Kidney (tissue), 14 donors: ENCODE results near the gene FAM81A. TPM values are rescaled to one million over a fixed set of nuclear protein-coding genes. Genes with fewer than 3 reads are reported as not detected.

Source experiments
- DNase-seq, 5 donors: peaks; one replicate each; pipeline ENCODE4 v3.0.0-alpha.2; 2013 to 2020
- FAIRE-seq: peaks from 2 replicates; lab custom pipeline; 2012; peaks lifted over from hg19 to GRCh38; lab: Jason Lieb, UNC
- H3K27ac ChIP-seq, 2 donors: one replicate each; pipeline ENCODE4 v1.7.0; 2013; ENCODE audit warnings: low read depth in 2 of 2, low read length in 2 of 2, inconsistent platforms in 1 of 2
- H3K27me3 ChIP-seq: one replicate; pipeline ENCODE4 v1.7.1; 2013; ENCODE audit warnings: low read length, inconsistent platforms; ENCODE audit not compliant: control insufficient read depth, insufficient read depth
- H3K36me3 ChIP-seq, 3 donors: one replicate each; pipeline versions ENCODE4 v1.7.0 to v1.7.1; 2013; ENCODE audit warnings: low read length in 3 of 3, control low read depth in 1 of 3, inconsistent platforms in 1 of 3; ENCODE audit not compliant: insufficient read depth in 3 of 3, control insufficient read depth in 2 of 3
- H3K4me1 ChIP-seq, 3 donors: one replicate each; pipeline versions ENCODE4 v1.7.0 to v1.7.1; 2013; ENCODE audit warnings: low read length in 3 of 3, inconsistent platforms in 1 of 3, low read depth in 1 of 3; ENCODE audit not compliant: control insufficient read depth in 2 of 3, insufficient read depth in 2 of 3
- H3K4me3 ChIP-seq, 3 donors: one replicate each; pipeline versions ENCODE4 v1.7.0 to v1.8.1; 2013; ENCODE audit warnings: low read length in 3 of 3, control low read depth in 1 of 3, inconsistent platforms in 1 of 3
- H3K9ac ChIP-seq, 3 donors: one replicate each; pipeline versions ENCODE4 v1.7.0 to v1.7.1; 2013; ENCODE audit warnings: low read length in 3 of 3, control low read depth in 1 of 3, inconsistent platforms in 1 of 3
- H3K9me3 ChIP-seq, 3 donors: one replicate each; pipeline versions ENCODE4 v1.7.0 to v1.7.1; 2013; ENCODE audit warnings: low read length in 3 of 3, control low read depth in 1 of 3, inconsistent platforms in 1 of 3; ENCODE audit not compliant: control insufficient read depth in 2 of 3, insufficient read depth in 1 of 3
- intact Hi-C: fragments of 100-400 bp; cut with DNase I; formaldehyde crosslinking; loops from one replicate; pipeline ENCODE4 v1.11.1; 2022
- polyA plus RNA-seq: library from polyadenylated mRNA; stranded (reverse); fragments of 350-450 nt; fragmentation: Illumina TruSeq; extraction: RNeasy Lipid Tissue Mini Kit (QIAGEN cat#74804); gene quantifications from one replicate; pipeline ENCODE4 v1.2.3, GENCODE V29; 2014; ENCODE audit warnings: low read depth, low replicate concordance; ENCODE audit not compliant: insufficient read depth
- total RNA-seq: library from RNA; stranded (reverse); fragmentation: NEBNext Ultra II Directional; extraction: Animal tissue kit (Norgen Biotek cat#: 25700); gene quantifications from one replicate; pipeline ENCODE4 v1.2.1, GENCODE V29; 2021
- TF ChIP-seq, protein P1 (sequence below): IDR thresholded peaks from 3 replicates; pipeline ENCODE4 v1.5.1; 2012; ENCODE audit warnings: mild to moderate bottlenecking, moderate library complexity, borderline replicate concordance; ENCODE audit not compliant: insufficient read depth; ENCODE audit errors: extremely low read depth
- donor health status: control.
- donor health status: control.
- donor health status: control.
- donor health status: control.
- donor health status: control.
- donor health status: DM: yes; HTN: yes; CAD: no.
- donor health status: Normal renal cell carcinoma (clear cell type).

FAM81A gene
- total and polyA plus RNA-seq, 2 donors from 2014 or later: 10.4 TPM

GRCh38 chr15:59432389-59432788 lies 5.6 kb upstream of the FAM81A start:
- DNase-seq (no peak), FAIRE-seq (no peak)
- Histone ChIP-seq H3K27me3 (peaks cover 4% of the 10 kb centered on the region), H3K9me3 (no peaks in the 10 kb centered on the region), H3K36me3 (no peaks in the 10 kb centered on the region), H3K4me1 (peaks cover 0 to 3% (median 0%) of the 10 kb centered on the region in 3 donors), H3K27ac (no peak overlapping the region), H3K4me3 (no peak overlapping the region), H3K9ac (no peak overlapping the region)
- TF ChIP-seq, protein P1, sequence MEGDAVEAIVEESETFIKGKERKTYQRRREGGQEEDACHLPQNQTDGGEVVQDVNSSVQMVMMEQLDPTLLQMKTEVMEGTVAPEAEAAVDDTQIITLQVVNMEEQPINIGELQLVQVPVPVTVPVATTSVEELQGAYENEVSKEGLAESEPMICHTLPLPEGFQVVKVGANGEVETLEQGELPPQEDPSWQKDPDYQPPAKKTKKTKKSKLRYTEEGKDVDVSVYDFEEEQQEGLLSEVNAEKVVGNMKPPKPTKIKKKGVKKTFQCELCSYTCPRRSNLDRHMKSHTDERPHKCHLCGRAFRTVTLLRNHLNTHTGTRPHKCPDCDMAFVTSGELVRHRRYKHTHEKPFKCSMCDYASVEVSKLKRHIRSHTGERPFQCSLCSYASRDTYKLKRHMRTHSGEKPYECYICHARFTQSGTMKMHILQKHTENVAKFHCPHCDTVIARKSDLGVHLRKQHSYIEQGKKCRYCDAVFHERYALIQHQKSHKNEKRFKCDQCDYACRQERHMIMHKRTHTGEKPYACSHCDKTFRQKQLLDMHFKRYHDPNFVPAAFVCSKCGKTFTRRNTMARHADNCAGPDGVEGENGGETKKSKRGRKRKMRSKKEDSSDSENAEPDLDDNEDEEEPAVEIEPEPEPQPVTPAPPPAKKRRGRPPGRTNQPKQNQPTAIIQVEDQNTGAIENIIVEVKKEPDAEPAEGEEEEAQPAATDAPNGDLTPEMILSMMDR: no peak
- intact Hi-C loops: no loop called here

- Histone ChIP-seq H3K4me1 (peaks cover 0 to 10% (median 0%) of the 10 kb centered on the region in 3 donors), H3K9ac (no peak overlapping the region), H3K9me3 (no peaks in the 10 kb centered on the region), H3K27me3 (peaks cover 4% of the 10 kb centered on the region), H3K36me3 (no peaks in the 10 kb centered on the region), H3K4me3 (no peak overlapping the region), H3K27ac (no peak overlapping the region)
- no peak for FAIRE-seq
- no peak for DNase-seq
- intact Hi-C loops: no loop called here
- TF ChIP-seq, protein P1: no peak
Observed at GRCh38 chr15:59434481-59434880, 3.5 kb upstream of the FAM81A start.

- TF ChIP-seq, protein P1: no peak
- Histone ChIP-seq H3K36me3 (no peaks in the 10 kb centered on the region), H3K27ac (no peak overlapping the region), H3K9ac (no peak overlapping the region), H3K4me1 (peaks cover 0 to 10% (median 0%) of the 10 kb centered on the region in 3 donors), H3K27me3 (peaks cover 4% of the 10 kb centered on the region), H3K4me3 (no peak overlapping the region), H3K9me3 (no peaks in the 10 kb centered on the region)
- DNase-seq (peak in 1 of 5 donors; percentile 42), FAIRE-seq (no peak)
- intact Hi-C loops: no loop called here
Observed at GRCh38 chr15:59436774-59437141, 1.2 kb upstream of the FAM81A start.
